NCI-H460 (cell line): ENCODE data around the gene IDUA. TPM values are rescaled to one million over a fixed set of nuclear protein-coding genes. Genes with fewer than 3 reads are reported as not detected.
"Not testable (repeated sequence)": the region's sequence is repeated elsewhere in the genome, so short reads cannot be mapped to it uniquely, and the experiment has no call there.

ENCODE experiments used
- DNase-seq: peaks from one replicate; pipeline ENCODE4 v3.0.0-alpha.2; 2016; ENCODE audit warnings: low read depth; ENCODE audit errors: extremely low read depth
- polyA plus RNA-seq: library from polyadenylated mRNA; depleted of rRNA; stranded (reverse); fragments of >200 nt; gene quantifications from 2 replicates; pipeline ENCODE4 v1.2.3, GENCODE V29; 2014; cell fraction: nucleus; rRNA removed
- total RNA-seq: library from RNA; depleted of rRNA; stranded (reverse); fragments of >200 nt; shearing (Covaris generic); gene quantifications from 2 replicates; pipeline ENCODE4 v1.2.3, GENCODE V29; 2014; rRNA removed

The IDUA gene
- 6.9 and 8.9 TPM in 2 replicates for total RNA-seq
- polyA plus RNA-seq: 34.5 and 61.2 TPM in 2 replicates

DNA sequence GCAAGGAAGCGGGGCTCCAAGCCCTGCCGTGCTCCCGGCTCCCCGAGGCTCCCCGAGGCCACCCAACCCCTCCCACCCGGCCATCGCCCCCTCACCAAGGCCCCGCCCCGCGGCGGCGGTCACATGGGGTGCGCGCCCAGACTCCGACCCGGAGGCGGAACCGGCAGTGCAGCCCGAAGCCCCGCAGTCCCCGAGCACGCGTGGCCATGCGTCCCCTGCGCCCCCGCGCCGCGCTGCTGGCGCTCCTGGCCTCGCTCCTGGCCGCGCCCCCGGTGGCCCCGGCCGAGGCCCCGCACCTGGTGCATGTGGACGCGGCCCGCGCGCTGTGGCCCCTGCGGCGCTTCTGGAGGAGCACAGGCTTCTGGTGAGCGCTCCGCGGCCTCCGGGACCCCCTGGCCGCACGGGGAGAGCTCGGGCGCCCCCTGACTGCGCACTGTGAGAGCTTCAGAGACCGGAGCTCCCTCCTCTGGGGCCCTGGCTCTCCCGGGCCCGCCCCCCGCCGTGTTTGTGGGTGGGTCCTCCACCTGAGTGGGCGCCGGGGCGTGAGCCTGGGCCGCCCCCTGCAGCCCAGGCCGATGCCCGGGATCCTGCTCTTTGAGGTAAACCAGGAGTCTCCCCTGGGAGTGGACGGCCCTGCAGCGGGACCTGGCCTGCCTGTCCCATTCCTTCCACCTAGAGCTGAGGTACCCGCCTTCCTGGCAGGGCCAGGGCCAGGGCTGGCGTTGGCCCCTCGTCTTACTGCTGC lies at the start of gene IDUA:
IDUA (plus strand) TSS at position 166 of the 745 bp plus-strand sequence; CDS start at position 207, 41 bp downstream.
- DNase-seq: no peak

DNA sequence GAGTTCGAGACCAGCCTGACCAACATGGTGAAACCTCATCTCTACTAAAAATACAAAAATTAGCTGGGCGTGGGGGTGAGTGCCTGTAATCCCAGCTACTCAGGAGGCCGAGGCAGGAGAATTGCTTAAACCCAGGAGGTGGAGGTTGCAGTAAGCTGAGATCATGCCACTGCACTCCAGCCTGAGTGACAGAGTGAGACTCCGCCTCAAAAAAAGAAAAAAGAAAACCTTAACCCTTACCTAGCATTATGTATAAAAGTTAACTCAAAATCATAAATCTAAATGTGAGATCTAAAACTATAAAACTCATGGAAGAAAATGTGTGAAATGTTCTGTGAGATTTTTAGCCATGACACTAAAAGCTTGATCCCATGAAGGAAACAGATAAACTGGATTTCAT lies 47.3 kb upstream of the IDUA start:
- DNase-seq: not testable (repeated sequence)

DNA sequence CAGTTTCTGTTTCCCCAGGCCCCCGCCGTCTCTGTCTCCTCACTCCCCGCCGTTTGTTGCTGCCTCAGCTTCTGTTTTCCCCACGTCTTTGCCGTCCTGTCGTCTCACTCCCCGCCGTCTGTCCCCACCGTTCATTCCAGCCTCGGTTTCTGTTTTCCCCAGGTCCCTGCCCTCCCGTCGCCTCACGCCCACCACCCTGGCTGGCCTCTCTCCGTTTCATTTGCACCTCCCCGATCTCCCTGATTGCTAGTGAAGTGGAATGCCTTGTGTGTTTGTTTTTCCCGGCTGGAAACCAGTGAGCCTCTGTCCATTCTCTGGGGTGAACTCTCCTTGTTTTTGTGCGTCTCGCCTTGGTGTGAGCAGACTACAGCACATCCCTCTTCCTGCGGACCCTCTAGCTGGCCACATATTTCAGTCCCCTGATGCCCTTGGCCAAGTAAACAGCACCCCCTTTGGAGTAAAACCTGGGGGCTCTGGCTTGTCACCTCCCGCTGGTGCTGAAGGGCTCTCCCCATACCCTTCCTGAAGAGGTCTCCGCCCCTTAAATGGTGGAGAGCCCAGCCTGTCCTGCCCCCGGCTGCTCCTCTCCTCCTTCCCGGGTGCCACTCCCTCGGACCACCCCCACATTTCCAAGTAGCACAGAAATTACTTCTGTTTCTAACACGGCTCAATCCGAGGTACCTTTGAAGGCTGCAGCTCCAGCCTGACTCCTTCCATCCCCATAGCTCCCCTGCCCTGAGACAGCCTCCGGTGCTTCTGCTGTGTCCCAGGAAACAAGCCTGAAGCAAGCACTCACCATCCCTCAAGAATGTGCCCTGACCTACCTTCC lies 41.4 kb upstream of the IDUA start:
- DNase-seq: no peak

DNA sequence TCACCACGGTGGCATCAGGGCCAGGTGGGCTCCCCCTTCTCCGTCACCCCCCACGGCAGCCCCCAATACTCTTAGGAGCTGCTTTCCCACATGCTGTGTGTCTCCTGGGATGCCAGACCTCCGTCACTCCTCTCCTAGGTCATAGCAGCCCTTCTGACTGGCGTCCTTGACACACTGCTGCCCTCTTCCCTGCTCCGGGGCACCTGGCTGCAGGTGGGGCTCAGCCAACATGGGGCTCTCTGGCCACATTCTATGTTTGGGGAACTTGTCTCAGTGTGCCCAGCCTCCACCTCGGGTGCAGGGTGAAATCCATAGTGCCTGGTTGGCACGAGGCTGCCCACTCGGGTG lies 40.8 kb upstream of the IDUA start:
- no peak for DNase-seq

DNA sequence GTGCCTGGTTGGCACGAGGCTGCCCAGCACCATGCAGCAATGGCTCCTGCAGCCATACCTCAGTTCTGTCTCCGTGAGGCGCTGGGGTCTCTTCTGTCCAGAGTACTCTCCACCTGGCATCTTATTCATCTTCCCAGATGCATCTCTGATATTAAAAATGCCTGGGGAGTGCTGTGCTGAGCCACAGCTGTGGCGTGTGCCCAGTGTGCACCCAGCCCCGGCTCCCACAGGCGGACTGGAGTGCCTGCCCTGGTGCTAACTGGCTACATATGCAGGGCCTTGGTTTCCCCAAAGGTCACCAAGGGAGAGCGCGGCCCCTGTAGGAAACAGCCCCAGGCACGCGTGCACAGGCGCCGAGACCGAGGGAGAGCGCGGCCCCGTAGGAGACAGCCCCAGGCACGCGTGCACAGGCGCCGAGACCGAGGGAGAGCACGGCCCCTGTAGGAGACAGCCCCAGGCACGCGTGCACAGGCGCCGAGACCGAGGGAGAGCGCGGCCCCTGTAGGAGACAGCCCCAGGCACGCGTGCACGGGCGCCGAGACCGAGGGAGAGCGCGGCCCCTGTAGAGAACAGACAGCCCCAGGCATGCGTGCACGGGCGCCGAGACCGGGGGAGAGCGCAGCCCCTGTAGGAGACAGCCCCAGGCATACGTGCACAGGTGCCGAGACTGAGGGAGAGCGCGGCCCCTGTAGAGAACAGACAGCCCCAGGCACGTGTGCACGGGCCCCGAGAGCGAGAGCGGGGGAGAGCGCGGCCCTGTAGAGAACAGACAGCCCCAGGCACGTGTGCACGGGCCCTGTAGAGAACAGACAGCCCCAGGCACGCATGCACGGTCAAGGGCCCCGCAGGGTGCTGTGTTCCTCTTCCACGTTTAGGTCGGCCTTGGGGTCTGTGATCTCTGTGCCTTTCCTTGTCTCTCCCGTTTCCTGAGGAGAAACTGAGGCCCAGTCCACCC lies 40.0 kb upstream of the IDUA start:
- no peak for DNase-seq

DNA sequence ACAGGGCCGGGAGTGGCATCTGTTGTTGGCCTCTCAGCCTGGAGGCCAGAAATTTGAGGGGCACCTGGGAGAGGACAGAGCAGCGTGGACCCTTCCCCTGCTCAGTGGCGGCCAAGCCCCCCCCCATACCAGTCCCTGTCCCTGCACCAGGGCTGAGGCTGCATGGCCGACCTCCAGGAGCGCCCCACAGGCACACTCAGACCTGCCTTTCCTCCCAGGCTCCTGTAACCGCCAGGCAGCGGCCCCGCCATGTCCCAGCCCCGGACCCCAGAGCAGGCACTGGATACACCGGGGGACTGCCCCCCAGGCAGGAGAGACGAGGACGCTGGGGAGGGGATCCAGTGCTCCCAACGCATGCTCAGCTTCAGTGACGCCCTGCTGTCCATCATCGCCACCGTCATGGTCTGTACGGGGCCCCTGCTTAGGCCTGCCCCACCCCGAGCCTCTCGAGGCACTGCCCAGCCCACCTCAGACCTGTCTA lies 39.3 kb upstream of the IDUA start:
- DNase-seq: no peak

DNA sequence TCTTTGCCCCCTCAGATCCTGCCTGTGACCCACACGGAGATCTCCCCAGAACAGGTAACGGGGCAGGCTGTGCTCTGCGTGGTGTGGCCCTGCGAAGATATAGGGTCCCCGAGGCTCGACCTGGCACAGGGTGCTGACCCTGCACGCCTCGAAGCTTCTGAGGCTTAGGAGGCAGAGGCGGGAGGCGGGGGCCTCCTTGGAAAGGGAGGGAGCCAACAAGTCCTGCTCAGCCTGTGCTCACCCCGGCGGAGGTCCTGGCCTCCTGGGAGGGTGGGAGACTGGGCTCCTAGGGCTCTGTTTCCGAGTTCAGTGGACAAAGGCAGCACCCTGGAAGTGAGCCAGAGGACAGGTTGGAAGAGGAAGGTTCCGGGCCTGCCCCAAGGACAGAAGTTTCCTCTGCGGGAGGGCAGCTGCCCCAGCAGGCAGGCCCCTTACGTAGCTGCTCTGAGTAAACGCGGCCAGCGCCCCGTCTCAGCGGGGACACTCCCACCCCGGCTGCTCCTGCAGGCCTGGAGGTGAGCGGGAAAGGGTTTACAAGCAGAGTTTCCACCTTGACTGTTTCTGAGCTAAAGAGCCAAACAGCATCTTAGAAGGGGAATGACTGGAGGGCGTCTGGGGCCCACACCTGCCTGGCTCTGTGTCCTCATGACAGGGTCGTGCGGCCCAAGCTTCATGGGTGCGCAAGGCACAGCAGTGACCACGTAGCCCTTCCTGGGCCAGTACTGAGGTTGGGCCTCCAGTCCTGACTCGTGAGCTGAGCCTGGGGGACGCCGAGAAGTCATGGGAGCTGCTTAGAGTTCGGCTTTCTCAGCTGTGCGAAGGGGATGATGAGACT lies 38.5 kb upstream of the IDUA start:
- no peak for DNase-seq

DNA sequence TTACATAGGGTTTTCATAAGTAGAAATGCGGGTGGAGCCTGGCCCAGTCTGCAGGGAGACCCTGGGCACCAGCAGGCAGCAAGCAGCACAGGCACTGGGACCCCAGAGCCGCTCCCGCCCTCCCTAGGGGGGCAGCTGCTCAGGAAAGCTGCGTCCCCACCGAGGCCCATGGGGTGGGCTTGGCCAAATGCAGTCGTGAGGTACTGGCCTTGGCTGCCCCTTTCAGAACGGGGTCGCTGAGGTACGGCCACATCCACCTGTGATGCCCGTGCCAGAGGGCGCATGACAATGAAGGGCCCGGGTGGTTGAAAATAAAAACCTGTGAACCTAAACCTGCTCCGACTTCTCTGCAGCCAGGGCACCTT lies 37.9 kb upstream of the IDUA start:
- no peak for DNase-seq

DNA sequence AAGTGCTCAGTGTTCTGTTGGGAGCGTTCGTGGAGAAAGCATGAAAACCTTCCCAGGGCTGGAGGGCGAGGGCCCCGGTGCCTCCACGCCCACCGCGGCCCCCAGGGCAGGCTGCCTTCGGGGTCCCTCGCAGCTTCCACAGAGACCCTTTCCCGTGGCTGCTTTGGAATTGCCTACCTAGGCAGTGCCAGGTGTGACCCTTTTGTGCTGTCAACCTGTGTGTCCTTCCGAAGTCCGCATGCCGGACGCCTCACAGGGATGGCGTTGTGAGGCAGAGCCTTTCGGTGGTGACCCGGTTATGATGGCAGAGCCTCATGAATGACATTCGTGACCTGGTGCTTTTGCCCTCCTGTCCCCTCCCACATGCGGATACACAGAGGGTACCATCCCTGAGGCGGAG lies 37.2 kb upstream of the IDUA start:
- DNase-seq: no peak

DNA sequence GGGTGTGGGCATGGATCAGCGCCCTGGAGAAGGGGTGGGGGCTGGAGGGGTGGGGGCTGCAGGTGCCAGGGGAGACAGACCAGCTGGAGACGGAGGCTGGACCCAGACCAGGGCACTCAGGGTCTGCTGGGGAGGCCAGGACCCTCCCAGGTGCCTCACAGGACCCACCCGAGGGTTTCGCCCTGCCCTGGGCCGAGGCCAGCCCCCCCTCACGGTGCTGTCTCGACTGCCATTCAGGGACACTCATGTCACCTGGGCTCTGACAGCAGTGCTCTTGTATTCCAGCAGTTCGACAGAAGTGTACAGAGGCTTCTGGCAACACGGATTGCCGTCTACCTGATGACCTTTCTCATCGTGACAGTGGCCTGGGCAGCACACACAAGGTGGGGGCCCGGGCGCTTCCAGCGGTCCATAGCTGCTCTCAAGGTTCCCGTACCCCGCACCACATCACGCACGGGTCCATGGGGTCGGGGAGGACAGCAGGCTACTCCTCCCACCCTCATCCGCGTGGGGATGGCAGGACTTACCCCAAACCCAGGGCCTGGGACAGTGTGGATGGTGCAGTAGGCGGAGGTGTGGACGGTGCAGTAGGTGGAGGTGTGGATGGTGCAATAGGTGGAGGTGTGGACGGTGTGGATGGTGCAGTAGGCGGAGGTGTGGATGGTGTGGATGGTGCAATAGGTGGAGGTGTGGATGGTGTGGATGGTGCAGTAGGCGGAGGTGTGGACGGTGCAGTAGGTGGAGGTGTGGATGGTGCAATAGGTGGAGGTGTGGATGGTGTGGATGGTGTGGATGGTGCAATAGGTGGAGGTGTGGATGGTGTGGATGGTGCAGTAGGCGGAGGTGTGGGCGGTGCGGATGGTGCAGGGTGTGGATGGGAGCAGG lies 36.5 kb upstream of the IDUA start:
- DNase-seq: no peak

DNA sequence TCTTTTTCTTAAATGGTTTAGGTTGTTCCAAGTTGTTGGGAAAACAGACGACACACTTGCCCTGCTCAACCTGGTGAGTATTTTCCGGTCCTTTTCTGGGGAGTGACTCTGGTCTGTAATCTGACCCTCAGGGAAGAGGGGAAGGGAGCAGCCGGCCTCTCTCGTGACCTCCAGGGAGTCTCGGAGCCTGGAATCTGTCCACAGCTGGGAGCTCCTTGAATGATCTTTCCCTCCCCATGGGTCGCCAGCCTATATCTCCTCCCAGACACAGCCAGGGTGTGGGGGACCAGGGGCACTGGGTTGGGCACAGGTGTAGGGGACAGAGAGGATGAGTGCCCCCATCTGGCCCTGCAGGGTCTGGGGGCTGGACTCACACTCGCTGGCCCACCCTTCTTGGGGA lies 35.7 kb upstream of the IDUA start:
- DNase-seq: no peak

DNA sequence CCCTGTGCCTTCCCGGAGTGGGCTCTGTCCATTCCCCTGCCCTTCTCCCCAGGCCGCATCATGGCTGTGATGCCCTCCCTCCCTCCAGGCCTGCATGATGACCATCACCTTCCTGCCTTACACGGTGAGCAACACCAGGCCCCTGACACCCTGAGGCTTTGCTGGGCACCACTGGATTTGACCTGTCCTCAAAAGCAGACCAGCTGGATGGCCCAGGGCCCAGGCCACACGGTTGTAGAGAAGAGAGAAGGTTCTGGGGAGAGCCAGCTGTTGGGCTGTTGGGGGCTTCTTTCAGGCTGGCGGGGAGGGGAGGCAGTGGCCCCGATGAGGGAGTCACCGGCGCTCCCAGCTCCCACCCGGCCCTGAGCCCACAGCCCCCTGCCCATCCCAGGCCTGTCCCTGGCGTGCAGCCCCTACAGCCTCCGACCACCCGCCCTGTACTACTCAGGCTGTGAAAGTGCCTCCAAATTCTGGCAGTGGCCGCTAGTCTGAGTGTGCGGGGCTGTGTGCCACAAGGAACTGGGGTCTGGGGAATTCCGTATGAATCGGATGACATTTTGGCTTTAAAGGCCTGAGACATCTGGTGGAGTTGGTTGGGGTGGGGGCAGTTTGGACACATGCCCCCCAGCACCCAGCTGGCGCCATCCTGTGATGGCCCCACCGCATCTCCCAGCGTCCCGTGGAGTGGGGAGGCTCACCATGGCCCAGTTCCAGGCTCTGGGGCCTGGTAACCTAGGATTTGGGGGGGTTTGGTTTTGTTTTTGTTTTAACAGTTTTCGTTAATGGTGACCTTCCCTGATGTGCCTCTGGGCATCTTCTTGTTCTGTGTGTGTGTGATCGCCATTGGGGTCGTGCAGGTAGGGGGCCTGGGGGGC lies 35.0 kb upstream of the IDUA start:
- DNase-seq: no peak

DNA sequence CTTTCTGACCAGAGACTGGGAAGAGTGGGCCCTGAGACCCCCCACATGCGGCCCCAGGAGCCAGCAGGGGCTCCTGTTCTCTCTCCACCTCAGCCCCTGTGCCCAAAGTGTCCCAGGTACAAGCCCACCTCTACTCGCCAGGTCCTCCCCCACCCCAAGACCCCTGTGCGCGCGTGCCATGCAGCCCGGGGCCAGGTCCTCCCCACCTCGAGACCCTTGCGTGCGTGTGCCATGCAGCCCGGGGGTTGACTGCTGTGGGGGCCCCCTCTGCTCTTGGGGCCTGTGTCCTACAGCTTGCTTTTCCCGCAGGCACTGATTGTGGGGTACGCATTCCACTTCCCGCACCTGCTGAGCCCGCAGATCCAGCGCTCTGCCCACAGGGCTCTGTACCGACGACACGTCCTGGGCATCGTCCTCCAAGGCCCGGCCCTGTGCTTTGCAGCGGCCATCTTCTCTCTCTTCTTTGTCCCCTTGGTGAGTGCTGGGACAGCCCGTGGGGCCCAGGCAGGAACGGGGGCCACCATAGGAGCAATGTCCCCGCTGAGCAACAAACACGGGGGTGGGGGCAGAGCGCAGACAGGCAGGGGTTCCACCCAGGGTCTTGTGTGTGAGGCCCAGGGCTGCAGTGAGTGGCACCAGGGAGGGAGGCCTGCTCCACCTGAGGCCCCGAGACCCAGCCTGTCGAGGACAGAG lies 33.8 kb upstream of the IDUA start:
- DNase-seq: no peak

DNA sequence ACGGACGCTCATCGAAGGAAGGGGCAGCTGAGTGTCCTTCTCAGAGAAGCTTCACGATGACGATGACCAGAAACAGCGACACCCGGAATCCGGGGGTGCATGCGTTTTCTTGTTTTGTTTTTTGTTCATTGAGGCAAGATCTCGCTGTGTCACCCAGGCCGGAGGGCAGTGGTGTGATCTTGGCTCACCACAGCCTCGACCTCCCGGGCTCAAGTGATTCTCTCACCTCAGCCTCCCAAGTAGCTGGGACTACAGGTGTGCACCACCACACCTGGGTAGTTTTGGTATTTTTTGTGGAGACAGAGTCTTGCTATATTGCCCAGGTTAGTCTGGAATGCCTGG lies 33.3 kb upstream of the IDUA start:
- DNase-seq: no peak

DNA sequence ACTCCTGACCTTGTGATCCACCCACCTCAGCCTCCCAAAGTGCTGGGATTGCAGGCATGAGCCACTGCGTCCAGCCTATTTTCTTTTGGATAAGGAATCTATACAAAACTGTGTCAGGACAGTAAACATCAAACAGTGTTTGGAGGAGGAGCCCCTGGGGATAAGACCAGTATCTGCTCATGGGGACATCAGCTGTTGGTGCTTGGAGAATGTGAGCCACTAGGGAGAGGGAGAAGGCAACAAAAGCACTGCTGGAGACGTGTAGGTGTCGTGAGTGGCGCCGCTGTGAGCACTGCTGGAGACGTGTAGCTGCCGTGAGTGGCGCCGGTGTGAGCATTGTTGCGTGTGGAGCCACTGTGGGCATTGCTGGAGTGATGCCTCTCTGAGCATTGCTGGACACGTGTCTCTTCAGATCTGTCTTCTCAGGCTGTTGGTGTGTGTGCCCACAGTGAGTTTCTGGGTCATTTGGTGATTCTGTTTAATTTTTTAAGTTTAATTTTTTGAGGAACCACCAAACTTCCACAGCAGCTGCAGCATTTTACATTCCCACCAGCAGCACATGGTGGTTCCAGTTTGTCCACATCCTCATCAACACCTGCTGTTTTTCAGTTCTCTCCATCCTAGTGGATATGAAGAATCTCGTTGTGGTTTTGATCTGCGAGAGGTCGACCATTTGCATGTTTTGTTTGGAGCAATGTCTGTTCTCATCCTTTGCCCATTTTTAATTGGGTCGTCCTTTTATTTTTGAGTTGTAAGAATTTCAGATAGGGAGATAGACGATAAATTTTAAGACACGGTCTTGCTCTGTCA lies 32.4 kb upstream of the IDUA start:
- no peak for DNase-seq

DNA sequence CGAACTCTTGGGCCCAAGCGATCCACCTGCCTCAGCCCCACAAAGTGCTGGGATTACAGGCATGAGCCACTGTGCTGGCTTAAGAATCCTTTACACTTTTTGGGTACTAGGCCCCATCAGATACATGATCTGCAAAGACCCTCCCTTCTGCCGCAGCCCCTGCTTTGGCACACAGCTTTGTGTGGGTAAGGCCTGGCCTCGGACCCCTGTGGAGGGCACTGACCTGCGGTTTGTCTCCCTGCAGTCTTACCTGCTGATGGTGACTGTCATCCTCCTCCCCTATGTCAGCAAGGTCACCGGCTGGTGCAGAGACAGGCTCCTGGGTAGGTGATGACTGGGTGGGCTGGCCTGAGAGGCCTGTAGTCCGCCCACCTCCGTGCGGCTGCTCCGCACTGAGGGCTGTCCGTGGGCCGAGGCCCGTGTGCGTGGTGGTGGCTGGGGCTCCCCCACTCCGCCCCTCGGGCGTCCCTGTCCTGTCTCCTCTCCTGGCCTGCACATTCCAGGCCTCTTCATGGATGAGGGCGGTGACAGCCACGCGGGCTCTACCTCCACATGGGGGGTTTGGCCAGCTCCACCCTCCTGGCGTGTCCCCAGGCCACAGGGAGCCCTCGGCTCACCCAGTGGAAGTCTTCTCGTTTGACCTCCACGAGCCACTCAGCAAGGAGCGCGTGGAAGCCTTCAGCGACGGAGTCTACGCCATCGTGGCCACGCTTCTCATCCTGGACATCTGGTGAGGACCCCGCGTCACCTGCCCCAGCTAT lies 31.5 kb upstream of the IDUA start:
- no peak for DNase-seq
